GM12873 (cell line): ENCODE data around the gene TRIM33.

Experiments used
- TF ChIP-seq, protein P1 (sequence below): IDR thresholded peaks from 2 replicates; pipeline ENCODE4 v1.5.1; 2012; ENCODE audit warnings: low read depth, mild to moderate bottlenecking, moderate library complexity, low read length, control low read depth; ENCODE audit not compliant: insufficient read depth; ENCODE audit errors: missing control alignments

TRIM33 gene

GRCh38 chr1:114502080-114502479 is 8.9 kb downstream of the TRIM33 start:
- TF ChIP-seq, protein P1, sequence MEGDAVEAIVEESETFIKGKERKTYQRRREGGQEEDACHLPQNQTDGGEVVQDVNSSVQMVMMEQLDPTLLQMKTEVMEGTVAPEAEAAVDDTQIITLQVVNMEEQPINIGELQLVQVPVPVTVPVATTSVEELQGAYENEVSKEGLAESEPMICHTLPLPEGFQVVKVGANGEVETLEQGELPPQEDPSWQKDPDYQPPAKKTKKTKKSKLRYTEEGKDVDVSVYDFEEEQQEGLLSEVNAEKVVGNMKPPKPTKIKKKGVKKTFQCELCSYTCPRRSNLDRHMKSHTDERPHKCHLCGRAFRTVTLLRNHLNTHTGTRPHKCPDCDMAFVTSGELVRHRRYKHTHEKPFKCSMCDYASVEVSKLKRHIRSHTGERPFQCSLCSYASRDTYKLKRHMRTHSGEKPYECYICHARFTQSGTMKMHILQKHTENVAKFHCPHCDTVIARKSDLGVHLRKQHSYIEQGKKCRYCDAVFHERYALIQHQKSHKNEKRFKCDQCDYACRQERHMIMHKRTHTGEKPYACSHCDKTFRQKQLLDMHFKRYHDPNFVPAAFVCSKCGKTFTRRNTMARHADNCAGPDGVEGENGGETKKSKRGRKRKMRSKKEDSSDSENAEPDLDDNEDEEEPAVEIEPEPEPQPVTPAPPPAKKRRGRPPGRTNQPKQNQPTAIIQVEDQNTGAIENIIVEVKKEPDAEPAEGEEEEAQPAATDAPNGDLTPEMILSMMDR, result no peak

GRCh38 chr1:114499478-114499877 is 11.5 kb downstream of the TRIM33 start:
- TF ChIP-seq, protein P1, result no peak

DNA sequence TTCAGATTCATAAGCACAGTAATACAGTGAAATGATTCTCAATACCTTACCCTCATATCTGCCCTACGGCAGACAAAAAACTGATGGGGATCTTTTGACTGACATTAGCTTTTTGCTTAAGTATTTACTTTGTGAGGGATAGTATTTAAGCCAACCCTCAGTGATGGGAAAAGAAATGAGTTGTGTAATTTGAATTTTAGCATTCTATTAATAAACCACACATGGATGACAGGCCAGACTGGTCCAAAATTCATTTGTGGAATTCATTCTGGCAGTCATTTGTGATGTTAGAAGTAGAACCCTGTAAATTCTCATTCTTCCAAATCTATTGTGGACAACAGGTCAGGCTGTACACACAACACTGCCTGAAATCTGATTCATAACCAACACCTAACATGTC is 14.9 kb downstream of the TRIM33 start:
- TF ChIP-seq, protein P1, result no peak

DNA sequence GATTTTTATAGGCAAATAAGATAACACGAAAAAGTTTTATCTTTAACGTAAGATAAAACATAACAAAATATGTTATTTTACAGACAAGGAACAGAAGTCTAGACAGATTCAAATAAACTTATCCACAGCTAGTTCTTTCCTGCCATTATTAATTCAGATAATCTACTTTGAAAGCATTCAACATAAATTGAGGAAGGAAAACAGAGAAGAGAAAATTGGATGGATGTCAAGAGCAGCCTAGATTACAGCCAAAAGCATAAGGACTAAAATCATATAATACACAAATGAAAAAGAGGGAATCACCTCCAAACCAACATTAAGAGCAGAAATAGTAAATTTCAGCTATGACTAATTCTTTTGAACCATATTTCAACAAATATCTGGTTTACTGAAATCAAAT is 15.5 kb downstream of the TRIM33 start:
- TF ChIP-seq, protein P1, result no peak

- TF ChIP-seq, protein P1, result no peak
Measured at GRCh38 chr1:114492978-114493377, 18.0 kb downstream of the TRIM33 start.

DNA sequence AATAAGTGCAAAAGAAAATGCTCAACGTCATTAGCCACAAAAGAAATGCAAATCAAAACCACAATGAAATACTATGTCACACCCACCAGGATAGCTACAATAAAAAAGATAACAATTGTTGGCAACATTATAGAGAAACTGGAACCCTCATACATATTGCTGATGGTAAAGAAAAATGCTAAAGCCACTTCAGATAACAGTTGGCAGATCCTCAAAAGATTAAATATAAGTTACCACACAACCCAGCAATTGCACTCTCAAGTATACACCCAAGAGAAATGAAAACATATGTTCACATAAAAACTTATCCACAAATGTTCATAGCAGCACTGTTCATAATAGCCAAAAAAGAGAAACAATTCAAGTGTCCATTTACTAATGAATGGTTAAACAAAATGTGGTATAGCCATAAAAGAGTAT is 20.7 kb downstream of the TRIM33 start:
- TF ChIP-seq, protein P1, result no peak

DNA sequence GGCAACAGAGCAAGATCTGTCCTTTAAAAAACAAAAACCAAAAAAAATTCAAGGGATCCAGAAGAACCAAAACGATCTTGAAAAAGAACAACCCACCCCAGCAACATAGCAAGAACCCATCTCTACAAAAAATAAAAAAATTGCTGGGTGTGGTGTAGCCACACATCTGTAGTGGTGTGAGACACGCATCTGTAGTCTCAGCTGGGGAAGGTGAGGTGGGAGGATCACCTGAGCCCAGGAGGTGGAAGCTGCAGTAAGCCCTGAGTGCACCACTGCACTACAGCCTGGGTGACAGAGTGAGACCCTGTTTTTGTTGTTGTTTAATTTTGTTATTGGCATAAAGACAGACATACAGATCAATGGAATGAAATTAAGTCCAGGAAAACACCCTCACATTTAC is 22.3 kb downstream of the TRIM33 start:
- TF ChIP-seq, protein P1, result no peak
